CD4-positive, alpha-beta T cell treated with Interleukin-4 for 1 hour (primary cell): ENCODE data around the gene TMEM215.
"Not testable (repeated sequence)": the region's sequence is repeated elsewhere in the genome, so short reads cannot be mapped to it uniquely, and the experiment has no call there.

Experiments
- DNase-seq, 2 donors: peaks; one replicate each; pipeline ENCODE4 v3.0.0-alpha.2; 2020 to 2022

The TMEM215 gene

GRCh38 chr9:32783168-32783891, at the start of gene TMEM215:
TMEM215 (plus strand) TSS chr9:32783540; CDS start chr9:32784184, 644 bp downstream.
- no peak for DNase-seq

GRCh38 chr9:32735476-32735875, 47.9 kb upstream of the TMEM215 start:
- DNase-seq, result no peak

GRCh38 chr9:32737378-32737777, 46.0 kb upstream of the TMEM215 start:
- DNase-seq, result no peak

- DNase-seq, result no peak
These were observed 44.7 kb upstream of the TMEM215 start for GRCh38 chr9:32738501-32739172.

- no peak for DNase-seq
These were observed 41.6 kb upstream of the TMEM215 start for GRCh38 chr9:32741706-32742105.

- DNase-seq, result no peak
These were observed 41.0 kb upstream of the TMEM215 start for GRCh38 chr9:32742296-32742695.

- DNase-seq, result no peak
These were observed 35.3 kb upstream of the TMEM215 start for GRCh38 chr9:32748013-32748412.

GRCh38 chr9:32755730-32756129, 27.6 kb upstream of the TMEM215 start:
- no peak for DNase-seq

- no peak for DNase-seq
These were observed 19.2 kb upstream of the TMEM215 start for GRCh38 chr9:32764139-32764538.

- DNase-seq, result no peak
These were observed 8.1 kb upstream of the TMEM215 start for GRCh38 chr9:32775283-32775682.

GRCh38 chr9:32776201-32776600, 7.1 kb upstream of the TMEM215 start:
- DNase-seq, result no peak

GRCh38 chr9:32782476-32783167, 718 bp upstream of the TMEM215 start:
- DNase-seq, result no peak

GRCh38 chr9:32787816-32788215, 4.5 kb downstream of the TMEM215 start:
- no peak for DNase-seq

GRCh38 chr9:32796015-32796414, 12.7 kb downstream of the TMEM215 start:
- not testable (repeated sequence) for DNase-seq

- no peak for DNase-seq
These were observed 18.2 kb downstream of the TMEM215 start for GRCh38 chr9:32801530-32801929.

- no peak for DNase-seq
These were observed 23.9 kb downstream of the TMEM215 start for GRCh38 chr9:32807217-32807616.

GRCh38 chr9:32811246-32811645, 27.9 kb downstream of the TMEM215 start:
- DNase-seq, result no peak

GRCh38 chr9:32820322-32820721, 37.0 kb downstream of the TMEM215 start:
- DNase-seq, result no peak

GRCh38 chr9:32823101-32823500, 39.8 kb downstream of the TMEM215 start:
- no peak for DNase-seq

- no peak for DNase-seq
These were observed 40.2 kb downstream of the TMEM215 start for GRCh38 chr9:32823551-32823950.

GRCh38 chr9:32825203-32825602, 41.9 kb downstream of the TMEM215 start:
- no peak for DNase-seq

- DNase-seq, result no peak
These were observed 45.5 kb downstream of the TMEM215 start for GRCh38 chr9:32828861-32829260.

- DNase-seq, result no peak
These were observed 49.0 kb downstream of the TMEM215 start for GRCh38 chr9:32832346-32832745.
